A549 treated with AZD2906 at 1 μM for 4 hours (cell line): ENCODE measurements around the gene MRPS23. TPM values are rescaled to one million over a fixed set of nuclear protein-coding genes. Genes with fewer than 3 reads are reported as not detected.

Experiments used
- total RNA-seq: library from RNA; stranded (reverse); fragments of 200-300 nt; extraction: Qiagen RNA extraction; gene quantifications from 5 replicates; pipeline ENCODE4 v1.2.3, GENCODE V29; 2022

MRPS23 gene
- total RNA-seq, result 166 to 259 TPM (median 173 TPM) in 5 replicates

DNA sequence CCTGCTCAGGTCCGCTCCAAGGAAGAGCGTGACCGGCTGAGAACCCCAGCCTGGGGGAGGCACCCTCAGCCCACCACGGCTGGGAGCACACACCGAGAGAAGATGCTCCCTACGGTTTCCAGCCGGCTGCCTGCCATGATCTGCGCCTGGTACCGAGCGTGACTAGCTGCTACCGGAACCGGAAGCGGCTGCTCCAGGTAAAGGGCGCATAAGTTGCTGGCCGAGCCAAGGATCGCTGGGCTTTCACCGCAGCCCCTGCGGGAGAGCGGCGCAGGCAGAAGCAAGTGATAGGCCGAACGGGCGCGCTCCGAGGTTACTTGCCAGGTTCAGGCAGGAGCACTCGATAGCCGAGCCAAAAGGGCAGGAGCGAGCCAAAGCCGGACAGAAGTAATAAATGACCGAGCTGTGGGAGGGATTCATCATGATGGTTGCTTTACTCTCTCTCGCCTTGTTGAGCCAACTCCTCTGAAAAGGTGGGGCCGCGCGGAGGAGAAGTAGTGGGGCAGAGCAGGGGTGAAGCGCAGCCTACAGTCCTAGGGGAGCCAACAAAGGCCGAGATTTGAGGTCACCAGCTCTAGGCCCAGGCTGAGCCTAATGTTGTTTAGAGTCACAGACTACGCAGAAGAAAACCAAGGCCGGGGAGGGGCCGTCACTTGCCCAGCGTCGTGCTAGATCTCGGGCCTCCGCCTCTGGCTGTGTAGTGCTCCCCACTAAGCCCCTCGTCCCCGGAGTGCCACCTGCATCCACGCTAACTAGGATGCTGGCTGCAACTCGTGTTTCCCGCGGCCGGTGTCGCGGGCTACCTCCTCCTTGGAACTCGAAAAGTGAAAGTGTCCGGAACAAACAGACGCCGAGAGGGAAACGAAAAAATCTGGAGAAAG, at the start of gene MRPS23:
TSS of gene MRPS23 (minus strand) at position 171 of the 881 bp plus-strand sequence. CDS start at position 137, 34 bp downstream.

Other genes with a start within 250 kb of the MRPS23 start
- gene CCDC182, start 104.7 kb downstream of the MRPS23 start, total RNA-seq, result not detected in 5 replicates
- gene CUEDC1, start 105.4 kb upstream of the MRPS23 start, total RNA-seq, result 48.2 to 60.2 TPM (median 50.5 TPM) in 5 replicates
- 42.5 to 50.3 TPM (median 47.3 TPM) in 5 replicates for gene VEZF1, start 138.2 kb upstream of the MRPS23 start, total RNA-seq
- gene SRSF1, start 157.2 kb upstream of the MRPS23 start, total RNA-seq, result 220 to 272 TPM (median 241 TPM) in 5 replicates
- 20.0 to 24.3 TPM (median 22.6 TPM) in 5 replicates for gene DYNLL2, start 233.4 kb upstream of the MRPS23 start, total RNA-seq